GM12801 (cell line): ENCODE data around the gene LAPTM5.

Experiments used
- CTCF ChIP-seq: IDR thresholded peaks from one replicate; pipeline ENCODE4 v1.5.1; 2011; ENCODE audit warnings: control low read depth; ENCODE audit not compliant: insufficient read length; ENCODE audit errors: extremely low read depth

LAPTM5 gene

GRCh38 chr1:30755334-30755733 is 2.2 kb downstream of the LAPTM5 start:
- TF ChIP-seq CTCF, result no peak

- no peak for TF ChIP-seq CTCF
Observed at GRCh38 chr1:30754684-30755171, 2.8 kb downstream of the LAPTM5 start.

GRCh38 chr1:30753660-30754123 is 3.9 kb downstream of the LAPTM5 start:
- TF ChIP-seq CTCF, result no peak

- no peak for TF ChIP-seq CTCF
Observed at GRCh38 chr1:30753118-30753517, 4.5 kb downstream of the LAPTM5 start.

GRCh38 chr1:30752651-30752908 is 5.0 kb downstream of the LAPTM5 start:
- no peak for TF ChIP-seq CTCF

- no peak for TF ChIP-seq CTCF
Observed at GRCh38 chr1:30751830-30752650, 5.5 kb downstream of the LAPTM5 start.

GRCh38 chr1:30750731-30751291 is 6.8 kb downstream of the LAPTM5 start:
- TF ChIP-seq CTCF, result no peak
